Lower leg skin (tissue), 3 donors: Measurements from ENCODE around the gene PAX7.

Source experiments
- POLR2A ChIP-seq, 2 donors: fragments of 450-650 bp; IDR thresholded peaks; one replicate each; pipeline ENCODE4 v1.6.1; 2016 to 2017; ENCODE audit warnings: antibody characterized with exemption in 2 of 2, mild to moderate bottlenecking in 1 of 2, moderate library complexity in 1 of 2
- TF ChIP-seq, protein P1 (sequence below), 3 donors: fragments of 450-650 bp; IDR thresholded peaks; one replicate each; pipeline ENCODE4 v1.5.1; 2016; ENCODE audit warnings: antibody characterized with exemption in 3 of 3, mild to moderate bottlenecking in 3 of 3, moderate library complexity in 2 of 3

DNA sequence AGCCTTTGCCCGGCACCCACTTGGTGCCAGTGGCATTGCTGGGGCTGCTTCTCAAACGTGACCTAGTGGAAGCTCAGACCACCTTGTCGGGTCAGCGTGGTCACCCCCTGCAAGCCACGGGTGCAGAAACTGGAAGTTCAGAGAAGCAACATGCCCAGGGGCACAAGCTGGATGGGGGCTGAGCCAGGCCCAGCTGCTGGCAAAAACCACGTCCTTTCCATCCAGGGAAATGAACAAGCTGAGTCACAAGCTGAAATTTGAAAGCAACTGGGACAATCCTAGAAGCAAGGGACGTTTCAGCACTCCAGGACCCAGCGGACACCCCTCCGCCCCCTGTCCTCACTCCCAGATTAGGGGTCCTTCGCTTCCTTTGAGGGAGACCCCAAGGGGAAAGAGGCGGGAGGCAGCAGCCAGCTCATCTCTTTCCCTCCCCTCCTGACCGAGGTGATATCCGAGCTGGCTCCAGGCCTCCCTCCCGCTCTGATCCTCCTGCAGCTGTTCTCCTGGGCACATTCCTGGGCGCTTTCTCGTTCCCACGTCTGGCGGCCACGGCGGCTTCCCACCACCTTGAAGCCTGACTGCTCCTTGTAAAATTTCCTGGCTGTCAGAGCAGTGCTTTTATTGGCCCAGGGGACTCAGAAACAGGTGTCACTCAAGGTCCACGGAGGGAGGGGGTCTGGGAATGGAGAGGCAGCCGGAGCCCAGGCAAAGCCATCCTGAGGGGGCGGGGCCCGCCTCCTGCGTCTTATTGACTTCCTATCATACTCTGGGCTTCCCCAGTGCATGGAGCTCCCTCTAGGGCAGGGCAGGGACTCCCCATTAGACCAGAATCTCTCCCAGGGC, 62.8 kb downstream of the PAX7 start:
- TF ChIP-seq, protein P1, sequence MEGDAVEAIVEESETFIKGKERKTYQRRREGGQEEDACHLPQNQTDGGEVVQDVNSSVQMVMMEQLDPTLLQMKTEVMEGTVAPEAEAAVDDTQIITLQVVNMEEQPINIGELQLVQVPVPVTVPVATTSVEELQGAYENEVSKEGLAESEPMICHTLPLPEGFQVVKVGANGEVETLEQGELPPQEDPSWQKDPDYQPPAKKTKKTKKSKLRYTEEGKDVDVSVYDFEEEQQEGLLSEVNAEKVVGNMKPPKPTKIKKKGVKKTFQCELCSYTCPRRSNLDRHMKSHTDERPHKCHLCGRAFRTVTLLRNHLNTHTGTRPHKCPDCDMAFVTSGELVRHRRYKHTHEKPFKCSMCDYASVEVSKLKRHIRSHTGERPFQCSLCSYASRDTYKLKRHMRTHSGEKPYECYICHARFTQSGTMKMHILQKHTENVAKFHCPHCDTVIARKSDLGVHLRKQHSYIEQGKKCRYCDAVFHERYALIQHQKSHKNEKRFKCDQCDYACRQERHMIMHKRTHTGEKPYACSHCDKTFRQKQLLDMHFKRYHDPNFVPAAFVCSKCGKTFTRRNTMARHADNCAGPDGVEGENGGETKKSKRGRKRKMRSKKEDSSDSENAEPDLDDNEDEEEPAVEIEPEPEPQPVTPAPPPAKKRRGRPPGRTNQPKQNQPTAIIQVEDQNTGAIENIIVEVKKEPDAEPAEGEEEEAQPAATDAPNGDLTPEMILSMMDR (IDR thresholded peaks at IDR 0.05), result no peak
- TF ChIP-seq POLR2A (IDR thresholded peaks at IDR 0.05), result no peak
